HTERT RPE-1 (cell line): ENCODE data around the gene WDR7.

Source experiments
- in situ Hi-C: fragments of 300-500 bp; cut with MboI; formaldehyde crosslinking; loops from 4 replicates; pipeline ENCODE4 v1.14.3; 2020; ENCODE audit warnings: low sequenced_read_pairs

WDR7 gene

DNA sequence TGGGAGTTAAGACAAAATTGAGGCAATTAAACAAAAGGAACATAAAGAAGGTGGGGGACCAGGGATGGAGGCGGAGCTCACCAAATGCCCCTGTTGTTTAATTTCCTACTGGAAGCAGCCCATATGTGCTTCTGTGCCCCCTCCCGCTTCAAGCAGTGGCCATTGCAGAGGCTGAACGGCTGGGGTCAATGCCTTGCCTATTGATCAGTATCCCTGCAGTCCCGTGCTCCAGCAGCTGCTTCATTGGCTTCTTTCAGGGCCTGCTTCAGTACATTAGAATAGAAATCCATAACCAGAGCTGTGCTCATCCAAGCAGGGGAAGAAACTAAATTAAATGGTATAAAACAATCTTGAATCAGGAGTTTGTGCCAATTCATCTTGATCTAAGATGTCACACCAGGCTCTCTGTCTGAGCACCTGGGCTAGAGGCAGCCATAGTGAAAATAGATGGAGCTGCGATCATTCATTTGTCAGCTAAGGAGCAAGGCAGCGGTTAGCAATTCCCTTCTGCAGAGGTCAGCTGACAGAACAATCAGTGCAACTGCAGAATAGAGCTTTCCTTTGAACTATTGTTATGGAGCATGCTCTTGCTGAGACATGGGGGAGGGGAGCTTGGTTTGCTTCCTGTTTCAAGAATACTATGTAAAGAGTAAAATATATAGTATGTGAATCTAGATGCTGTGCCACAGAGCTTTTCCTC lies 222.4 kb downstream of the WDR7 start:
- in situ Hi-C loops, result no loop called here

DNA sequence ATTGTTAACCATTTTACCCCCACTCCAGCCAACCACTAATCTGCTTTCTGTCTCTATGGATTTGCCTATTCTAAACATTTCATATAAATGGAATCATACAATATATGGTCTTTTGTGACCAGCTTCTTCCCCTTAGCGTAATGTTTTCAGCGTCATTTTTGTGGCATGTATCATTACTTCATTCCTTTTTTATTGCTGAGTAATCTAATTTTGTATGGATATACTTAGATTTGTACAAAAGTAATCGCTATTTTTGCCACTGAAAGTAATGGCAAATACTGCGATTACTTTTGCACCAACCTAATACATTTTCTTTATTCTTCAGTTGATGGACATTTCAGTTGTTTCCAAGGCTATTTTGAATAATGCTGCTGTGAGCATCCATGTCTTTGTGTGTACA lies 227.6 kb downstream of the WDR7 start:
- in situ Hi-C loops, result no loop called here

DNA sequence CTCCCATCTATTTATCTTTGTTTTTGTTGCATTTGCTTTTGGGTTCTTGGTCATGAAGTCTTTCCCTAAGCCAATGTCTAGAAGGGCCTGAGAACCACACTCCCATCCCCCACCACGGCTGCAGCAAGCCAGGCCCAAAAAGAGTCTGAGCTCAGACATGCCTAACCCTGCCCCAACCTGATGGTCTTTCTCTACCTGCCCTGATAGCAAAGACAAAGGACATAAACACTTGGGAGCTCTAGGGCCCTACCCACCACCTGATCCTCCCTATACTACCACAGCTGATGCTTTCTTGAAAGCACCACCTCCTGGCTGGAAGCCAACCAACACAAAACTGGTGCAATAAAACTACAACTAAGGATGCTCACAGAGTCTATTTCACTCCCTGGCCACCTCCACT lies 233.4 kb downstream of the WDR7 start:
- in situ Hi-C loops, result no loop called here

DNA sequence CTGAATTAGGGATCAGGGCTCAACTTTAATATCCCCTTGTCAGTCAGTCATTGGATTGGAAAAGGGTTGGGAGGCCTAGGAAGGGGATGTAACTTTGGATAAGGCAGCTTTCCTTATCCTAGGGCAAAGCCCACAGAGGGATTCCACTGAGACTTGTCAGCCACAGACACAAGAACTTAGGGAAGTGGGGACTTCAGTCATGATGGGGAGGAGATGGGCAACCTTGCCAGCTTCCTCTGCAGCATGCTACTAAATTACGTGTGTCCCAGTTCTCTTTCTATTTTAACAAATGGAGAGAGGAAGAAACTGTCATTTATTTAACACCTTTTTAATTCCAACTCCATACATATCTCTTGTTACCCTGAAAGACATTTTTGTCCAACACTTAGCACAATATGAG lies 237.8 kb downstream of the WDR7 start:
- in situ Hi-C loops, result no loop called here

DNA sequence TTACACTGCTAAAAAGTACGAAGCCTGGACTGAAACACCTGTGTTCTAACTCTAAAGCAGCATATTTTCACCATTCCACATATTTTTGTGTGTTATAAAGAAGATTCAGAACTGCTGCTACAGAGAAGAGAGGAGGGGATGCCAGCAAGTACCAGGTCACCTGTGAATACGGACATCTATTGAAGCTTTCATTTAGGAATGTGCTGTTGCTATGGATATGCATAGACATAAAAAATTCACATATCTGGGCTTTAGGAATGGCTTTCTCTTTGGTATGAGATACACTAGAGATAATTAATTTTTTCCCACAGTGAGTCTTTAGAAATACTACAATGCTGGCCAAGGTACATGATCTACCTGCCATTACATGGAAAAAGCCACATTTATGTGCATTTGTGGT lies 238.5 kb downstream of the WDR7 start:
- in situ Hi-C loops, result no loop called here

DNA sequence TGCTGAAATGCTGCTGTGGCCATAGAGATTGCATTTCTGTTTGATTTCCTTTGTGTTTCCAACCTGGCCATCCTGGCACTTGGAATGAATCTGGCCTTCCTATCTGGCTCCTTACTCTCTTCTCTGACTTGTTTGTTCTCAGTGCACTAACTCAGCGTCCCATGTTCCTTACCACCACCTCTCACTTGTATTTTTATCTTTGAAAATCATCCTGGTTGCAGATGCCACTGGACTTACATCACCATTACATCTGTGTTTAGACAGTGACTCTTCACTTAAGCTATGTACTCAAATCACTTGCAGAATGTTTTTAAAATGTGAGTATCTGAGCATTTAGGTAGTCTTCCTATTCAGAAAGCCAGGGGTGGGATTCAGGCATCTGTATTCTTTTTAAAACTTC lies 239.5 kb downstream of the WDR7 start:
- in situ Hi-C loops, result no loop called here

DNA sequence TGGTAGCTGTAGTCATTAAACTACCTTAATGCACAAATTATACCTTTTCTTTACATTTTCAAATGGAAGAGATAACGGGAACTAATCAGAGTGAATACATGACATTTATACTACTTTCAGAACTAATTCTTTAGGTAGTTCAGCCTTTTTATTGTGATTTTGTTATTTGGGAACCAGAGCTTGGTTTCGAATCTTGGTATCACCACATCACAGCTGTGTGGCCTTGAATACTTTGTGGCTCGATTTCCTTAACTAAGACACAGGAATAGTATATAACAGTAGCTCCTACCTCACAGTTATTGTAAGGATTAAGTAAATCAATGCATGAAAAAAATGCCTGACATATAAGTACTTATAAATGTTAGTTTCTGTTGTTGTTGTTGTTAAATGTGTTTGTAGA lies 240.0 kb downstream of the WDR7 start:
- in situ Hi-C loops, result no loop called here

DNA sequence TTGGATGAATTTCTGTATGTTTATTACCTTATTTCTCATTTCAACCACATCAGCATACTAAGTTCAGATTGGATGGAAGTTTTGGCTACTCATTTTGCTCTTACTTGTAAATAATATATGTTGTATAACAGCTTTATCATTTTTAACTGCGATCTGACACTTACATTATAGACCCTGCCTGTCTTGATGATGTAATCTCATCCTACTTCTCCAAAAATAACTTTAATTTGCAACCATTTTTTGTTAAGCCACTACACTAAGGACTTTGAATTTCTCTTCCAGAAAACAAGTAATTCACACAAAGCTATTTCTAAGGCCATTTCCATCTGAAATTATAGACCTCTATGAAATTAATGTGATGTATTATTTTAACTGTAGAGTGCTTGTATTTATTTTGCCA lies 240.7 kb downstream of the WDR7 start:
- in situ Hi-C loops, result no loop called here

DNA sequence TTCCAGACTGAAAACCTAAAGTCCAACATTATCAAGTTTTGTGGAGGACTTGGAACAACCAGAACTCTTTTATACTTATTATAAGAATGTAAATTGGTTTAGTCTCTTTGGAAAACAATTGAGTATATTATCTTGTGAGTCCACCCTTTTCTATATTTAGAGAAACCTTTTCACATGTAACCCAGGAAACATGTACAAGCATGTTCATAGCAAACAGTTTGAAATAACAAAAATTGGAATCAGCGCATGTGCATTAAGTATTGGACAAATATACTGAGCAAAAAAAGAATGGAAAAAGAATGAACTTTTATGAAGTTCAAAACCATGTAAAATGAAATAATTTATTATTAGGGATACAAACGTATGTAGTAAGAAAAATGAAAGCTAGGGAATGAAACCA lies 246.0 kb downstream of the WDR7 start:
- in situ Hi-C loops, result no loop called here

DNA sequence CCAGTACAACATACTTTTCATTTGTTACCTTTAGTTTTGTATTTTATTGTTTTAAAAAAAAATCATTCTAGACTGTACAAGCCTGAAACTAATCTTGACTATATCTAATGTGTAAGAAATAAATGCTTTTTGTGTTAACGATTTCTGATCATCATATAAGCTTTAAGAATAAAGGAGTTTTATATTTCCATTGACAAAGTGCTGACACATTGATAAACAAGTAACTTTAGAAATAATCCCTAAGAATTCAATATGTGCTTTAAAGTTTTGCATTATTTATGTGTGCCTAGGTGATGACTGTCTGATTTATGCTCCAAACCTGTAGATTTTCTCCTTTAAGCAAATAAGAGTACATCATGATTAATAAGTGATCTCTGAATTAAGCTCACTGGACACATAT lies 248.5 kb downstream of the WDR7 start:
- in situ Hi-C loops, result no loop called here

DNA sequence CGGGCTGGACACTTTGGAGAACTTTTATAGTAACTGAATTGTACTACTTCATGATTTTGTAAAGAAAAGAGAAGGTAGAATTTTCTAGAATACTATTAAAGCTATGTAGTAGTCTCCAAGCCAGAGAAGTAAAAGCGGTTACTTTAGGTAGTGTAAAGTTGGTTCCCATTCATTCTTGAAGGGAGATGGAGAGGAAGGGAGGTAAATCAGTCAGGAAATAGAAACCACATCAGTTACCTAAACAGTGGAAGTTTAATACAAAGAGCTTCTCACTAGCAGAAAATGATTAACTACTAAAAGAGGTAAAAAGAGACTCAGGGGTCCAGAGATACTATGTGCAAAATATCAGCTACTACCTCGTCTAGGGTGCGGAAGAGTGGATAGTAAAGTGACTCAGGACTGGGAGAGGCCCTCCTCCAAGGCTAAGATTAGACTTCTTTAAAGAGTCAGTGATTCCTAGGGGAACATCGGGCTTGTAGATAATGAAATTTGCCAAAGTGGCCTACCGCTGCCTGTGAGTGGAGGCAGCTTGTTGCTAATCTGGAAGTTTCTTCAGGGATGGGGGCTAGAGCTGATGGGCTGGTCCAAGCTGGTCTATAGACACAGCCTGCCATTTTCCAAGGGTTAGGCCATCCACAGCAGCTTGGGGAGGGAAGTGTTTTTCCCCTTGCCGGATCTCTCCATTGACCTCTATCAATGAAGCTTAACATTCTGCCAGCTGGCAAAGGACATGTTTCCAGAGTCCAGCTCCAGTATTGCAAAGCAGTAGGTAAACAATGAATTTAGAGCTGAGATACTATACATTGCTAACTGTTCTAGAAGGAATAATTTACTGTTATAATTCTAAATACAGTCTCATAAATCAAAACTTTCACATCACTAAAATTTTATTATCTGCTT lies 249.3 kb downstream of the WDR7 start:
- in situ Hi-C loops, result no loop called here

DNA sequence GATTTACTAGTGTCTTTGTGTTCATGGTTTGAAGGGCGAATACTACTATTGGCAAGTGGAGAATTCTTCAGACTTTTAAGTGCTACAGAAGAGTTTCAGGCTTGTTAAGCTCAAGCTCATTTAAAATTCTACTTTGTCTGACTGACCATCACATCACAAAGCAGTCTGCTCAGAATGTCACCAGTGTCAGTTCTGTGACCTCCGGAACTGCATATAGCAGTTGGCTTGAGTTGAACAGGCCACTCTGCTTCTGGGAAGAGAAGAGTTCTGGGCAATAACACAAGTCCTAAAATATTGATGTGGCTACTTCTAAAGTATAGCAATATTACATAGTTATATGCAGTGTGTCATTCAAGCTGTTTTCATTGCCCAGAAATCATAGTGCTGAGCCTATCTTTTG lies 250.8 kb downstream of the WDR7 start:
- in situ Hi-C loops, result no loop called here

DNA sequence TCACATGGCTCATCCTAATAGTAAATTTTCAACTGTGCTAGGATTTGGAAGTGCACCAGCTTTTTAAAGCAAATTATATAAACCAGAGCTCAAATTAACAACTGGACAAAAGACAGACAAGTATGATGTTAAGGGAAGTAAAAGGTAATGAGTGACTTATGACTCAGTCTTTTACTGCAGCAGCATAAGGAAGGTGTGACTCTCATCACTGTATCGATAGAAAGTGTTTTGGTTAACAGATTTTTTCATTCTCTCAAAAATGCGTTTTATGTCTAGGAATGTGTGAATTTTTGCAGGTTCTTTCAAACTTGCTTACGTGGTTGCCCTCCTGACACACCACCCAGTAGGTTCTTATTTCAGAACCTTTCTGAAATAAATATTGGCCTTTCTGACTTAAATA lies 251.5 kb downstream of the WDR7 start:
- in situ Hi-C loops, result no loop called here

DNA sequence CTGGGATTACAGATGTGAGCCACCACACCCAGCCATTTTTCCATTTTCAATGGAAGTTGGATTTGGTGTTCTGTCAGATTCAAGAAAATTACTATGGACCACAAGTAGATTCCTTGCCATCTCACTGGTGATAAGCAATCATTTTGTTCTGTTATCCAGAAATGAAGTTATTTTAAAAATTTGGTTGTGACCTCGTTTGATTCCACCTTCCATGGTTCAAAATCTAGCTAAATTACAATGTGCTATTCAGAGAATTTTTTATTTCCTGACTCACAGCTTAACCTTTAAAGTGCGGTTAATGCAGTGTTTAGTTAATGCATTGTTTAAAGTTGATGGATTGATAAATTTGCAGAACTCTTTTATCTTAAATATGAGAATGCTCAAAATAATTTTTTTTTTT lies 252.5 kb downstream of the WDR7 start:
- in situ Hi-C loops, result no loop called here

DNA sequence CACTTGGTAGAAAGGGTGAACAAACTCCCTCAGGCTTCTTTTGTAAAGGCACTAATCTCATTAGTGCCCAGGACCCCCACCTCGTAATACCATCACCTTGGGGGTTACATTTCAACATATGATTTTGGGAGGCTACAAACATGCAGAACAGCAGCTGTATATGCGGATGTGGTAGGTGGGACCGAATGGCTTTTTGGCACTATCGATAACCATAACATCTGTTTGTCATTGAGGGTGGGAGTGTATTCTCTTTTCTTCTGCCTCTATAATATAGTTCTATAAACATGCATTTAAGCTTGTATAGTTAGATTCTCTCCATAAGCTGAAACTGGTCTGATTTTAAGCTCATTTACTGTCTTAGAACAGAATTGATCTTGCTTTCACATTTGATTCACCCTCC lies 256.6 kb downstream of the WDR7 start:
- in situ Hi-C loops, result no loop called here

DNA sequence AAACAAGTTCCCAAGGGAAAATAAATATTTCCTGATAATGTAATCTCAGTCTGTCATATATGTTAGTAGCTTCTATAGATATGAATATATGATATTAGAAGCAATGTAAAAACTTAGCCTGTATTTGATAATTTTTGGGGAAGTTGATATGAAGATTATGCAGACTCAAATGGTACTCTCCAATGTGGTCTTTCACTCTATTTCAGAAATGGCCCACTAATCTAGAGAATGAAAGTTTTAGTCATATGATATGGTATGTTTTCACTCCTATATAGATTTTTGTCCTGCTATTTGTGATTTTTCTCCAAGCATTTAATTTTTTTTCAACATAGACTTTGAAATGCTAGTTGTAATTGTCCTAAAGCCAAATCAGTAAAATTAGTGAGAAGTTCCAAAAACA lies 259.1 kb downstream of the WDR7 start:
- in situ Hi-C loops, result no loop called here

DNA sequence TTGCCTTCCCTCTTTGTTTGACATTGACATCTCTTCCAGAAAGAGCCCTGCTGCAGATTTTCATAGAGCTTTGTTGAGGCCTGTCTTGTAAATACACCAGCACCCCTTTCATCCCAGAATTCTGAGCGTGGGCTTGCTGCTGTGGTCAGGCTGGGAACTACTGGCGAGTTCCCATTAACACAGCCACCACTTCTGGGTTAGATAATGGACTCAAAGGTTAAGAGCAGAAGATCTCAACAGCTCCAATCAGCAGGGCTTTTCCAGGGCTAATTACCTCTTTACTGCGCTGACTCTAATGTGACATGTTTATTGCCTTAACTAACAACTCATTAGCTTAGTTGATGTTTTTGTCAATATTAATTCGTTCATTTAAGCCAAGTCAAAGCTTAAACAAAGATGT lies 259.8 kb downstream of the WDR7 start:
- in situ Hi-C loops, result no loop called here

DNA sequence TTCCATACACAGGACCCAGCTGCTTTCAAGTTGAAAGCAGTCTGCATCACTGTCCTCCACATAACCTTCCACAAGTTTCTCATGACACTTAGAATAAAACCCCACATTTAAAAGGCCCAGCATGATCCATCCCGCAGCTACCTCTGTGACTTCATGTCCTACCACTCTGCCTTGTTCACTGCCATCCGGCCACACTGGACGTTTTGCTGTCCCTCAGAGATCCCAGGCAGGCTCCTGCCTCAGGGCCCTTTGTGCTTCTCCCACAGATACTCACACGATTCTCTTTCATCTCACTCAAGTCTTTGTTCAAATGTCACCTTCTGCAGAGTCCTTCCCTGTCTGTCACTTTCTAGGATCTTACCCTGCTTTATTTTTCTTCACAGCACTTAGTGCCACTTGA lies 262.8 kb downstream of the WDR7 start:
- in situ Hi-C loops, result no loop called here

DNA sequence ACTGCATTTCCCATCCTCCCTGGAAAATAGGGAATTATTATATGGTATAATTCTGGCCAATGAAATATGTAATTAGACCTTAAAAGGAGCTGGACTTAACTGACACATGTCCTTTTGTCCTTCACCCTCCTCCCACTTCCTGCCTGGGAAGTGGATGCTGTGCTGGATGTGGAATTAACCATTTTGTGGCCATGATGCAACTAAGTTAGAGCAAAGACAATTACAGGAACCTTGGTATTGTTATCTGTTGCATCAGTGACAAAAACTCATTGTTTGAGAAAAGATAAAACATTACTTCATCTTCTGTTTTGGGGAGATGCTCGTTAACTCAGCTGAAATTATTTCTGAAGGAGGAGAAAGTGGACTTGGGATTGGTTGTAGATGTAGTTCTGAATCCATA lies 268.0 kb downstream of the WDR7 start:
- in situ Hi-C loops, result no loop called here

DNA sequence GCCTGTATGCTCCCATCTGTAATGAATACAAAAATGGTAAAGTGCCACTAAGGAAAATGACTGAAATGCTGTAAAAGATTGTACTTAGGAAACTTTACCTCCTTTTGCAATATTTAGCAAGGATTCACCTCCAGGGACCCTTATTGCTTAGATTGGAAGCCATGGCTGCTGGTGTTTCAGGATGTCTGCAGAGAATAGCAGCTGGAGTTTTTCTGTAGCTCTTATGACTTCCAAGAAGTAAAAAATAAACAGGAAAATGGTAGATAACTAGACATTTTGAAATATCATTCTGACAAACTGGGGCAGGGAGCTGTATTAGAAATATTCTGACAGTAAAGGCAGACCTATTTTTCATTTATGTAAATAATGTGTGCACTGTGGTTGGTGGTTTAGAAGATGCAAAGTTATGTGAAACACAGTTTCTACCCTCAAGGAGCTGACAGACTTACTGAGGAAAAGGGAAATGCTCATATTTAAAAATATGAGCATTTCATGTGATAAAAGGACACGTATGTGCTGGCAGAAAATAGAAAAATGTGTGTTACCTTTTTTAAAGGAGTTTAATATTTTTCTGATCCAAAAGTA lies 270.8 kb downstream of the WDR7 start:
- in situ Hi-C loops, result no loop called here

DNA sequence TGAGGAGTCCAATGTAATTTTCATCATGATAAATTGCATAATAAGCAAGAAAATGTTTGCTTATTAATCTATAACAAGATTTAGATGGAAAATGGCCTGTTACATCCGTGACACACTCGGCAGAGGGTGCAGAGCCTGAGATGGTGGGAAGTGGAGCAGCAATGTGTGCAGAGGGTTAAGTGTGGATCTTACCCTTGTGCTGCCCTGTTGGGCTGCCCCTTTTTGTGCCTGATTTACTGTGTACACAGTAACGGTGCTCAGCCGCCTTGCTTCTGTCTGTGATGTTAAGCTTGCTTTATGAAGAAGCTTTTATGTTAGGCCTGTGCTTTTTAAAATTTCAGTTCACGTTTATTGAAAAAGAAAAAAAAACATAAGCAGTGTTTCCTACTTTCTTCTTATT lies 275.6 kb downstream of the WDR7 start:
- in situ Hi-C loops, result no loop called here

DNA sequence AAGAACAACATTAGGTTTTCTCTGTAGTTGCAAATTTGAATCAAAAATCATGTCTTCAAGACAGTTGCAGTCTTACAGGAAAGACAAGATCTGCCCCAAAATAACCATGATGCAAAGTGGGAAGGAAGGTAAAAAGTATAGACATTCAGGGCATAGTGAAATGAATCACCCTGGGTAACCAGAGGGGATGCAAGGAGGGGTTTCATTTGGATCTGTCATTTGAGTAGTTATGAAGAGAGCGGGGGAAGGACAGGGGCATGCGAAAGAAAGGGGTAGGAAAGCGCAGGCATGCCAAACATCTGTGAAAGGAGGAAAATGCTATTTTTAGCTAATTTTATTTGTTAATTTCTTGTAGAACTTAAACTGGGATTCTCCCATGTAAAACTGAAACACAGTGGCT lies 276.6 kb downstream of the WDR7 start:
- in situ Hi-C loops, result no loop called here
